SK-N-SH treated with all-trans-retinoic acid at 6 μM for 48 hours (cell line): Measurements from ENCODE around the gene TRIM8.

ENCODE experiments used
- ATAC-seq: fragments of 200-7000 bp; cut with Tn5 transposase; 3 replicates; pipeline ENCODE4 v1.9.1; 2020; ENCODE audit warnings: mild to moderate bottlenecking, moderate library complexity
- BACH2 ChIP-seq: fragments of 250-450 bp; sonication (Bioruptor Pico); IDR thresholded peaks from 2 replicates; pipeline ENCODE4 v1.9.0; 2021; ENCODE audit warnings: mild to moderate bottlenecking, borderline replicate concordance
- CREB5 ChIP-seq: fragments of 250-450 bp; sonication (Bioruptor Pico); IDR thresholded peaks from 2 replicates; pipeline ENCODE4 v1.5.1; 2020; ENCODE audit warnings: low read depth, mild to moderate bottlenecking, moderate library complexity
- CSDC2 ChIP-seq: fragments of 250-450 bp; sonication (Bioruptor Pico); IDR thresholded peaks from 2 replicates; pipeline ENCODE4 v1.5.0; 2020; ENCODE audit warnings: mild to moderate bottlenecking, moderate library complexity
- CSRNP3 ChIP-seq: fragments of 250-450 bp; sonication (Bioruptor Pico); IDR thresholded peaks from 2 replicates; pipeline ENCODE4 v1.5.1; 2021; ENCODE audit warnings: mild to moderate bottlenecking, moderate library complexity
- GLIS3 ChIP-seq: fragments of 250-450 bp; sonication (Bioruptor Pico); IDR thresholded peaks from 2 replicates; pipeline ENCODE4 v1.5.0; 2020; ENCODE audit warnings: mild to moderate bottlenecking, moderate library complexity
- ISL1 ChIP-seq: fragments of 250-450 bp; sonication (Bioruptor Pico); IDR thresholded peaks from 2 replicates; pipeline ENCODE4 v2.1.2; 2022; ENCODE audit warnings: mild to moderate bottlenecking, moderate library complexity
- OSR1 ChIP-seq: fragments of 250-450 bp; sonication (Bioruptor Pico); IDR thresholded peaks from 2 replicates; pipeline ENCODE4 v1.8.0; 2022; ENCODE audit warnings: moderate library complexity, mild to moderate bottlenecking, inconsistent platforms
- PATZ1 ChIP-seq: fragments of 250-450 bp; sonication (Bioruptor Pico); IDR thresholded peaks from 2 replicates; pipeline ENCODE4 v1.8.0; 2020; ENCODE audit warnings: mild to moderate bottlenecking, moderate library complexity, borderline replicate concordance
- PPARA ChIP-seq: fragments of 250-450 bp; sonication (Bioruptor Pico); IDR thresholded peaks from 2 replicates; pipeline ENCODE4 v1.5.0; 2020; ENCODE audit warnings: mild to moderate bottlenecking, borderline replicate concordance
- SNAI2 ChIP-seq: fragments of 250-450 bp; sonication (Bioruptor Pico); IDR thresholded peaks from 2 replicates; pipeline ENCODE4 v1.5.0; 2020; ENCODE audit warnings: mild to moderate bottlenecking, moderate library complexity
- TCF4 ChIP-seq: fragments of 250-450 bp; sonication (Bioruptor Pico); IDR thresholded peaks from 2 replicates; pipeline ENCODE4 v1.8.0; 2021; ENCODE audit warnings: mild to moderate bottlenecking, moderate library complexity, borderline replicate concordance
- TOX ChIP-seq: fragments of 250-450 bp; sonication (Bioruptor Pico); IDR thresholded peaks from 2 replicates; pipeline ENCODE4 v1.8.0; 2021; ENCODE audit warnings: mild to moderate bottlenecking, moderate library complexity, borderline replicate concordance
- ZC3H10 ChIP-seq: fragments of 250-450 bp; sonication (Bioruptor Pico); IDR thresholded peaks from 2 replicates; pipeline ENCODE4 v1.5.1; 2021; ENCODE audit warnings: mild to moderate bottlenecking, moderate library complexity
- ZFP3 ChIP-seq: fragments of 250-450 bp; sonication (Bioruptor Pico); IDR thresholded peaks from 2 replicates; pipeline ENCODE4 v1.5.0; 2020; ENCODE audit warnings: mild to moderate bottlenecking, moderate library complexity
- ZFP30 ChIP-seq: fragments of 450-650 bp; formaldehyde crosslinking; IDR thresholded peaks from 2 replicates; pipeline ENCODE4 v1.5.0; 2022; ENCODE audit warnings: mild to moderate bottlenecking, moderate library complexity
- TF ChIP-seq, protein P1 (sequence below): fragments of 250-450 bp; sonication (Bioruptor Pico); IDR thresholded peaks from 2 replicates; pipeline ENCODE4 v1.5.0; 2020; ENCODE audit warnings: mild to moderate bottlenecking, moderate library complexity
- TF ChIP-seq, protein P2 (sequence below): fragments of 250-450 bp; sonication (Bioruptor Pico); IDR thresholded peaks from 2 replicates; pipeline ENCODE4 v1.8.0; 2021; ENCODE audit warnings: low read depth, mild to moderate bottlenecking, moderate library complexity, borderline replicate concordance

The TRIM8 gene

DNA sequence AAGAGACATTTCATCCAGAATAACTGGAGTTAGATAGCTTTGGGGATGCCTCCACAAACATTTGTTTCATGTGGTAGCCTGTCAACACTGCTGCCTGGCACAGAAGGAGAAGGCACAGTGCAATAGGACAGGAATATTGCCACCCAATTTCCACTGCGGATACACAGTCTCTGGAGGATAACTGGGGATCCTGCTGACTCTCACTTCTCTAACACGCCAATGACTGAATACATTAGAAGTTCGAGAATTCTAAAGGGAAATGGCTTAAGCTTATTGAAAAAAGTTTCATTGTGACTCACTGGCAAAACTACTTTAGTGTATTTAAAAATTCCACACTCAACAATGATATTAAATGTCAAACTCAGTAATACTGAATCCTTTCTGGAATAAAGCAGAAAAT is 57.0 kb downstream of the TRIM8 start:
- TF ChIP-seq ZFP3 (CRISPR knock-in tag) (no peak), PATZ1 (CRISPR knock-in tag) (no peak), ZFP30 (CRISPR knock-in tag) (no peak), ZC3H10 (CRISPR knock-in tag) (no peak), CSRNP3 (CRISPR knock-in tag) (no peak), OSR1 (CRISPR knock-in tag) (no peak), SNAI2 (CRISPR knock-in tag) (no peak), BACH2 (no peak), TCF4 (CRISPR knock-in tag) (no peak)
- TF ChIP-seq, protein P1, sequence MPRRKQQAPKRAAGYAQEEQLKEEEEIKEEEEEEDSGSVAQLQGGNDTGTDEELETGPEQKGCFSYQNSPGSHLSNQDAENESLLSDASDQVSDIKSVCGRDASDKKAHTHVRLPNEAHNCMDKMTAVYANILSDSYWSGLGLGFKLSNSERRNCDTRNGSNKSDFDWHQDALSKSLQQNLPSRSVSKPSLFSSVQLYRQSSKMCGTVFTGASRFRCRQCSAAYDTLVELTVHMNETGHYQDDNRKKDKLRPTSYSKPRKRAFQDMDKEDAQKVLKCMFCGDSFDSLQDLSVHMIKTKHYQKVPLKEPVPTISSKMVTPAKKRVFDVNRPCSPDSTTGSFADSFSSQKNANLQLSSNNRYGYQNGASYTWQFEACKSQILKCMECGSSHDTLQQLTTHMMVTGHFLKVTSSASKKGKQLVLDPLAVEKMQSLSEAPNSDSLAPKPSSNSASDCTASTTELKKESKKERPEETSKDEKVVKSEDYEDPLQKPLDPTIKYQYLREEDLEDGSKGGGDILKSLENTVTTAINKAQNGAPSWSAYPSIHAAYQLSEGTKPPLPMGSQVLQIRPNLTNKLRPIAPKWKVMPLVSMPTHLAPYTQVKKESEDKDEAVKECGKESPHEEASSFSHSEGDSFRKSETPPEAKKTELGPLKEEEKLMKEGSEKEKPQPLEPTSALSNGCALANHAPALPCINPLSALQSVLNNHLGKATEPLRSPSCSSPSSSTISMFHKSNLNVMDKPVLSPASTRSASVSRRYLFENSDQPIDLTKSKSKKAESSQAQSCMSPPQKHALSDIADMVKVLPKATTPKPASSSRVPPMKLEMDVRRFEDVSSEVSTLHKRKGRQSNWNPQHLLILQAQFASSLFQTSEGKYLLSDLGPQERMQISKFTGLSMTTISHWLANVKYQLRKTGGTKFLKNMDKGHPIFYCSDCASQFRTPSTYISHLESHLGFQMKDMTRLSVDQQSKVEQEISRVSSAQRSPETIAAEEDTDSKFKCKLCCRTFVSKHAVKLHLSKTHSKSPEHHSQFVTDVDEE (CRISPR knock-in tag) = no peak
- TF ChIP-seq, protein P2, sequence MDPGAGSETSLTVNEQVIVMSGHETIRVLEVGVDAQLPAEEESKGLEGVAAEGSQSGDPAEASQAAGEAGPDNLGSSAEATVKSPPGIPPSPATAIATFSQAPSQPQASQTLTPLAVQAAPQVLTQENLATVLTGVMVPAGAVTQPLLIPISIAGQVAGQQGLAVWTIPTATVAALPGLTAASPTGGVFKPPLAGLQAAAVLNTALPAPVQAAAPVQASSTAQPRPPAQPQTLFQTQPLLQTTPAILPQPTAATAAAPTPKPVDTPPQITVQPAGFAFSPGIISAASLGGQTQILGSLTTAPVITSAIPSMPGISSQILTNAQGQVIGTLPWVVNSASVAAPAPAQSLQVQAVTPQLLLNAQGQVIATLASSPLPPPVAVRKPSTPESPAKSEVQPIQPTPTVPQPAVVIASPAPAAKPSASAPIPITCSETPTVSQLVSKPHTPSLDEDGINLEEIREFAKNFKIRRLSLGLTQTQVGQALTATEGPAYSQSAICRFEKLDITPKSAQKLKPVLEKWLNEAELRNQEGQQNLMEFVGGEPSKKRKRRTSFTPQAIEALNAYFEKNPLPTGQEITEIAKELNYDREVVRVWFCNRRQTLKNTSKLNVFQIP = no peak
- TF ChIP-seq, all 23 proteins: peak for 0

GRCh38 chr10:102701796-102702195 is 57.5 kb downstream of the TRIM8 start:
- ATAC-seq = no peak
- TF ChIP-seq TOX (CRISPR knock-in tag) = no peak
- TF ChIP-seq ISL1 (CRISPR knock-in tag) = no peak
- TF ChIP-seq, protein P2 = no peak
- no peak for TF ChIP-seq CREB5 (CRISPR knock-in tag)
- TF ChIP-seq PPARA (CRISPR knock-in tag) = no peak
- no peak for TF ChIP-seq OSR1 (CRISPR knock-in tag)

More for the DNA sequence above, 57.0 kb downstream of the TRIM8 start:
- ATAC-seq = no peak

DNA sequence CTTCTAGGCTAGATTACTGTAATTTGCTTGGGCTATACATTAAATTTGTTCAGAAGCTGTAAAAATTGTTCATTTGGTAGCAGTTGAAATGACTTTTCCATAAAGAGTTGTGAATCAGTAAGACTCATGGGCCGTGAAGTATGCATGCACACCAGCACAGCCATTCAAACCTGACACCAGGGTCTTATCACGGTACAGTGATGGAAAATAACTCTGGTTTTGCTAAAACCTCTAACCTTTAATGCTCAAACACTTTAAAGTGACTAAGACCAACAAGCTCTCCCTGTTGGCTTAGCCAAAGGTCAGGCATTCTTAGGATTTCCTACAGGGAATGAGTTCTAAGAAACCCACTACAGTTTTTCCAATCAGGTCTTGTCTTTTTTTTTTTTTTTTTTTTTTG is 58.5 kb downstream of the TRIM8 start:
- ATAC-seq = no peak
- TF ChIP-seq ZC3H10 (CRISPR knock-in tag) (no peak), CSDC2 (CRISPR knock-in tag) (no peak)
- TF ChIP-seq, all 23 proteins: peak for 0

DNA sequence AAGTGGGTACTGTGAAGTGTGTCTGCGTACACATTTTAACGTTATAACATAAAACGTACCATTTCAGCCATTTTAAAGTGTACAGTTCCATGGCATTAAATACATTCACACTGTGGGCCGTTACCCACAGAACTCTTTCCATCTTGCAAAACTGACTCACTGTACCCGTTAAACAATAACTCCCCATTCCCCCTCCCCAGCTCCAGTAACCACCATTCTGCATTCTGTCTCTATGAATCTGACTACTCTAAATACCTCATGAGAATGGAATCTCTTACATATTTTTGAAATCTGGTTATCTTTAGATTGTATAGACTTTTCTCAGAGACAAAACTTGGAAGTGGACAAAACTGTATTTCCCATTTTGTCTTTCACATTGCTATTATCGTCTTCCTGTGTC is 60.6 kb downstream of the TRIM8 start:
- peak; percentile 86 for ATAC-seq
- TF ChIP-seq GLIS3 (CRISPR knock-in tag) (no peak), ZFP30 (CRISPR knock-in tag) (no peak)
- TF ChIP-seq, protein P1 (CRISPR knock-in tag) = no peak
- TF ChIP-seq, protein P2 = no peak
